IMR-90 (cell line): ENCODE data around the gene SLC26A11. TPM values are rescaled to one million over a fixed set of nuclear protein-coding genes. Genes with fewer than 3 reads are reported as not detected.
A peak's percentile ranks its signal among the peaks of the same experiment; 100 is the strongest.

ENCODE experiments used
- ATAC-seq: fragments of 200-7000 bp; cut with Tn5 transposase; 2 replicates; pipeline ENCODE4 v1.9.1; 2020; ENCODE audit warnings: low read depth, mild to moderate bottlenecking, moderate library complexity
- BruUV-seq: library from RNA; stranded (reverse); fragments of 400-500 nt; replicated peaks from 2 replicates; lab custom pipeline; 2021; lab: Mats Ljungman, UMichigan
- CTCF ChIA-PET: fragments of 300-600 bp; formaldehyde crosslinking; extraction: SDS; loops from one replicate; lab custom pipeline; 2021; ENCODE audit warnings: antibody characterized with exemption; lab: Yijun Ruan, JAX
- POLR2A ChIA-PET: fragments of 300-600 bp; sonication (Branson Sonifier 250); formaldehyde crosslinking; loops from one replicate; lab custom pipeline; 2022; ENCODE audit warnings: antibody characterized with exemption; ENCODE audit not compliant: unreplicated experiment; lab: Charles Lee
- DNase-seq: peaks from one replicate; pipeline ENCODE4 v3.0.0; 2013
- H2AFZ ChIP-seq: replicated peaks from 2 replicates; pipeline ENCODE3; 2013; ENCODE audit warnings: low read length, mild to moderate bottlenecking; ENCODE audit not compliant: poor library complexity
- H2AK5ac ChIP-seq: 2 replicates; pipeline ENCODE4 v1.6.1; 2013; ENCODE audit warnings: low read depth, low read length, inconsistent platforms
- H2AK9ac ChIP-seq: replicated peaks from 2 replicates; pipeline ENCODE3; 2013; ENCODE audit warnings: mild to moderate bottlenecking, low read depth, low read length, moderate library complexity; ENCODE audit not compliant: poor library complexity
- H2BK120ac ChIP-seq: 2 replicates; pipeline ENCODE4 v1.6.1; 2013; ENCODE audit warnings: low read depth, low read length, inconsistent platforms
- H2BK15ac ChIP-seq: 3 replicates; pipeline ENCODE4 v1.6.1; 2013; ENCODE audit warnings: low read depth, low read length, inconsistent platforms
- H2BK20ac ChIP-seq: 2 replicates; pipeline ENCODE4 v1.6.1; 2013; ENCODE audit warnings: low read depth, mild to moderate bottlenecking, inconsistent platforms, low read length, moderate library complexity
- H2BK5ac ChIP-seq: 2 replicates; pipeline ENCODE4 v1.6.1; 2013; ENCODE audit warnings: mild to moderate bottlenecking, low read depth, low read length, inconsistent platforms; ENCODE audit not compliant: poor library complexity, severe bottlenecking
- H3K14ac ChIP-seq: replicated peaks from 2 replicates; pipeline ENCODE4 v1.6.1; 2013; ENCODE audit warnings: low read depth, low read length, inconsistent platforms
- H3K18ac ChIP-seq: 2 replicates; pipeline ENCODE4 v1.6.1; 2013; ENCODE audit warnings: low read depth, low read length, control low read depth
- H3K23ac ChIP-seq: 2 replicates; pipeline ENCODE4 v1.6.1; 2013; ENCODE audit warnings: low read depth, low read length, inconsistent platforms
- H3K27ac ChIP-seq: 2 replicates; pipeline ENCODE4 v1.5.1; 2013; ENCODE audit warnings: mild to moderate bottlenecking, control low read depth, low read length; ENCODE audit not compliant: insufficient read depth
- H3K27me3 ChIP-seq: 2 replicates; pipeline ENCODE4 v1.6.1; 2013; ENCODE audit warnings: low read length; ENCODE audit not compliant: control insufficient read depth, insufficient read depth
- H3K36me3 ChIP-seq: 2 replicates; pipeline ENCODE4 v1.6.1; 2013; ENCODE audit warnings: low read length, mixed read lengths; ENCODE audit not compliant: control insufficient read depth, insufficient read depth
- H3K4ac ChIP-seq: 2 replicates; pipeline ENCODE4 v1.6.1; 2013; ENCODE audit warnings: low read depth, low read length, inconsistent platforms
- H3K4me1 ChIP-seq: 2 replicates; pipeline ENCODE4 v1.6.1; 2013; ENCODE audit warnings: low read length, mixed read lengths; ENCODE audit not compliant: control insufficient read depth, insufficient read depth
- H3K4me2 ChIP-seq: 2 replicates; pipeline ENCODE4 v1.6.1; 2013; ENCODE audit warnings: low read depth, mild to moderate bottlenecking, control low read depth, low read length, moderate library complexity
- H3K4me3 ChIP-seq: 2 replicates; pipeline ENCODE4 v1.5.1; 2013; ENCODE audit warnings: low read depth, mild to moderate bottlenecking, control low read depth, low read length, moderate library complexity; ENCODE audit not compliant: insufficient read depth
- H3K56ac ChIP-seq: 2 replicates; pipeline ENCODE4 v1.6.1; 2013; ENCODE audit warnings: low read length, inconsistent platforms; ENCODE audit not compliant: insufficient read depth; ENCODE audit errors: extremely low read depth
- H3K79me1 ChIP-seq, 2 experiments: 2 replicates each; pipeline ENCODE4 v1.6.1; 2013; ENCODE audit warnings: low read length in 2 of 2, inconsistent platforms in 1 of 2, low read depth in 1 of 2
- H3K9ac ChIP-seq: 2 replicates; pipeline ENCODE4 v1.6.1; 2013; ENCODE audit warnings: low read depth, low read length, control low read depth
- H3K9me1 ChIP-seq: 2 replicates; pipeline ENCODE4 v1.6.1; 2013; ENCODE audit warnings: low read length, inconsistent platforms; ENCODE audit not compliant: insufficient read depth
- H3K9me3 ChIP-seq: 2 replicates; pipeline ENCODE4 v1.6.1; 2013; ENCODE audit warnings: low read length; ENCODE audit not compliant: control insufficient read depth, insufficient read depth
- H4K20me1 ChIP-seq: 2 replicates; pipeline ENCODE4 v1.6.1; 2013; ENCODE audit warnings: low read length, inconsistent platforms; ENCODE audit not compliant: insufficient read depth
- H4K5ac ChIP-seq: 2 replicates; pipeline ENCODE4 v1.6.1; 2013; ENCODE audit warnings: mild to moderate bottlenecking, low read depth, low read length, control low read depth
- H4K8ac ChIP-seq, 2 experiments: 2 replicates each; pipeline ENCODE4 v1.6.1; 2013; ENCODE audit warnings: low read depth in 2 of 2, low read length in 2 of 2, control low read depth in 1 of 2, inconsistent platforms in 1 of 2
- H4K91ac ChIP-seq: 2 replicates; pipeline ENCODE4 v1.6.1; 2013; ENCODE audit warnings: low read depth, low read length, inconsistent platforms; ENCODE audit not compliant: insufficient read depth
- BHLHE40 ChIP-seq: fragments of 150-350 bp; IDR thresholded peaks from 2 replicates; pipeline ENCODE4 v1.6.1; 2016; ENCODE audit warnings: mild to moderate bottlenecking, low read depth, low read length
- CEBPB ChIP-seq: IDR thresholded peaks from 2 replicates; pipeline ENCODE4 v1.6.1; 2012; ENCODE audit warnings: low read depth, low read length, improper control_type of control experiment
- CHD1 ChIP-seq: IDR thresholded peaks from 2 replicates; pipeline ENCODE4 v1.6.1; 2012; ENCODE audit warnings: low read depth, low read length, improper control_type of control experiment
- CTCF ChIP-seq: conservative IDR thresholded peaks from 2 replicates; pipeline ENCODE4 v1.5.1; 2012; ENCODE audit warnings: mild to moderate bottlenecking, low read depth, low read length, improper control_type of control experiment
- FOS ChIP-seq: fragments of 150-350 bp; IDR thresholded peaks from 2 replicates; pipeline ENCODE4 v1.6.1; 2016; ENCODE audit warnings: low read depth, low read length
- MAFK ChIP-seq: IDR thresholded peaks from 2 replicates; pipeline ENCODE4 v1.6.1; 2012; ENCODE audit warnings: low read depth, low read length, improper control_type of control experiment
- MAZ ChIP-seq: IDR thresholded peaks from 2 replicates; pipeline ENCODE4 v1.6.1; 2012; ENCODE audit warnings: low read depth, mild to moderate bottlenecking, low read length, improper control_type of control experiment, moderate library complexity, borderline replicate concordance
- MXI1 ChIP-seq: IDR thresholded peaks from 2 replicates; pipeline ENCODE4 v1.6.1; 2012; ENCODE audit warnings: low read depth, mild to moderate bottlenecking, low read length, moderate library complexity, borderline replicate concordance
- NFE2L2 ChIP-seq: fragments of 150-350 bp; IDR thresholded peaks from 2 replicates; pipeline ENCODE4 v1.6.1; 2016; ENCODE audit warnings: low read depth, mild to moderate bottlenecking, low read length
- POLR2A ChIP-seq: IDR thresholded peaks from 2 replicates; pipeline ENCODE4 v1.6.1; 2012; ENCODE audit warnings: mild to moderate bottlenecking, low read depth, low read length
- RAD21 ChIP-seq: IDR thresholded peaks from 2 replicates; pipeline ENCODE4 v1.6.1; 2012; ENCODE audit warnings: low read length, improper control_type of control experiment
- RCOR1 ChIP-seq: IDR thresholded peaks from 2 replicates; pipeline ENCODE4 v1.6.1; 2012; ENCODE audit warnings: mild to moderate bottlenecking, low read length, improper control_type of control experiment; ENCODE audit not compliant: insufficient replicate concordance
- RFX5 ChIP-seq: IDR thresholded peaks from 2 replicates; pipeline ENCODE4 v1.8.0; 2012; ENCODE audit warnings: low read depth, mild to moderate bottlenecking, low read length, moderate library complexity
- SMC3 ChIP-seq: fragments of 150-350 bp; IDR thresholded peaks from 2 replicates; pipeline ENCODE4 v1.6.1; 2016; ENCODE audit warnings: low read depth, mild to moderate bottlenecking, antibody characterized with exemption, low read length, moderate library complexity
- WGBS, 2 experiments: methylation state at CpG; one replicate each; pipeline versions ENCODE4 v1.1.5 to v1.1.7; 2013; ENCODE audit warnings: missing lambda C conversion rate in 2 of 2; ENCODE audit not compliant: insufficient read length in 1 of 2; ENCODE audit errors: extremely low coverage in 2 of 2; 5-methylcytosine and 5-hydroxymethylcytosine counted together
- dilution Hi-C: fragments of 300-500 bp; cut with HindIII; formaldehyde crosslinking; loops from one replicate; pipeline ENCODE4 v1.14.3; 2018; ENCODE audit warnings: low sequenced_read_pairs; ENCODE audit not compliant: unreplicated experiment
- in situ Hi-C: fragments of 300-500 bp; cut with MboI; formaldehyde crosslinking; loops from 3 replicates; pipeline ENCODE4 v1.14.3; 2019; ENCODE audit warnings: low sequenced_read_pairs, inconsistent platforms, mixed read lengths
- intact Hi-C: fragments of 100-400 bp; cut with micrococcal nuclease; formaldehyde crosslinking; loops from 2 replicates; pipeline ENCODE4 v1.10.0; 2022
- polyA plus RNA-seq, 3 experiments: library from polyadenylated mRNA; depleted of rRNA; stranded (reverse); fragments of >200 nt; gene quantifications; 2 replicates each; pipeline ENCODE4 v1.2.3, GENCODE V29; 2012; ENCODE audit warnings: low replicate concordance in 1 of 3
- total RNA-seq: library from RNA; depleted of rRNA; stranded (reverse); fragments of >200 nt; gene quantifications from 2 replicates; pipeline ENCODE4 v1.2.3, GENCODE V29; 2012
- TF ChIP-seq, protein P1 (sequence below): fragments of 150-350 bp; IDR thresholded peaks from 2 replicates; pipeline ENCODE4 v1.6.1; 2016; ENCODE audit warnings: low read depth, mild to moderate bottlenecking, low read length, moderate library complexity, borderline replicate concordance
- TF ChIP-seq, protein P2 (sequence below): fragments of 150-350 bp; IDR thresholded peaks from 2 replicates; pipeline ENCODE4 v1.6.1; 2017; ENCODE audit warnings: mild to moderate bottlenecking, antibody characterized with exemption, low read length, low read depth

Gene SLC26A11
- total and polyA plus RNA-seq, 2 of the 4 experiments (the other 2 are of a cell fraction), result 3.2 to 15.6 TPM

DNA sequence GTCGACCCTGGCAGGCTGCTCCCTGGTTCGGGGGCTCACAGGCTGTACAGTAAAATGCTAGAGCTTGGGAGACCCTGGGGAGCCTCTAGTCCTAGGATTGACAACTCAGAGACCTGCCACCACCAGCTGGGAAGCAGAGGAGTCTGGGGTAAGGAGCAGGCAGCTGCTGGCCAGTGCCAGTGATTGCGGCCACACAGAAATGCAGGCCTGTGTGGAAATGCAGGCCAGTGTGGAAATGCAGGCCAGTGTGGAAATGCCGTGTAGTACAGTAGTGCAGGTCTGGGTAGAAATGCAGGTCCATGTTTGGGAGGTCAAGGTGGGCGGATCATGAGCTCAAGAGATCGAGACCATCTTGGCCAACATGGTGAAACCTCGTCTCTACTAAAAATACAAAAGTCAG lies 23.6 kb upstream of the SLC26A11 start:
- Histone ChIP-seq H3K56ac (no peak overlapping the region), H2AFZ (peak overlapping the region; percentile 72), H4K91ac (no peak overlapping the region), H3K9me1 (no peaks in the 10 kb centered on the region), H4K20me1 (no peaks in the 10 kb centered on the region), H3K4me3 (no peak overlapping the region), H3K27ac (no peak overlapping the region), H3K14ac (no peak overlapping the region), H2BK15ac (no peak overlapping the region), H3K4ac (no peak overlapping the region), H4K5ac (no peak overlapping the region), H2BK20ac (no peak overlapping the region), H3K23ac (no peak overlapping the region), H2BK5ac (no peak overlapping the region), H3K9me3 (no peaks in the 10 kb centered on the region), H3K9ac (no peak overlapping the region), H3K4me2 (no peak overlapping the region), H2AK5ac (no peak overlapping the region), H3K36me3 (no peaks in the 10 kb centered on the region), H2AK9ac (no peak overlapping the region), H4K8ac (no peak overlapping the region), H2BK120ac (no peak overlapping the region), H3K79me1 (no peaks in the 10 kb centered on the region), H3K27me3 (peaks cover 20% of the 10 kb centered on the region), H3K4me1 (no peaks in the 10 kb centered on the region), H3K18ac (no peak overlapping the region)
- ATAC-seq (no peak), DNase-seq (no peak)
- CTCF ChIA-PET, result interaction anchor here (1.9 kb wide), 1 partner anchor 96 kb away, joined by 4 read pairs; the partner anchor contains the start of gene GAA
- in situ Hi-C loops, result no loop called here
- TF ChIP-seq, protein P1, sequence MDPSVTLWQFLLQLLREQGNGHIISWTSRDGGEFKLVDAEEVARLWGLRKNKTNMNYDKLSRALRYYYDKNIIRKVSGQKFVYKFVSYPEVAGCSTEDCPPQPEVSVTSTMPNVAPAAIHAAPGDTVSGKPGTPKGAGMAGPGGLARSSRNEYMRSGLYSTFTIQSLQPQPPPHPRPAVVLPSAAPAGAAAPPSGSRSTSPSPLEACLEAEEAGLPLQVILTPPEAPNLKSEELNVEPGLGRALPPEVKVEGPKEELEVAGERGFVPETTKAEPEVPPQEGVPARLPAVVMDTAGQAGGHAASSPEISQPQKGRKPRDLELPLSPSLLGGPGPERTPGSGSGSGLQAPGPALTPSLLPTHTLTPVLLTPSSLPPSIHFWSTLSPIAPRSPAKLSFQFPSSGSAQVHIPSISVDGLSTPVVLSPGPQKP, result no peak
- TF ChIP-seq MAZ, result no peak
- no peak for TF ChIP-seq SMC3
- no peak for TF ChIP-seq POLR2A
- TF ChIP-seq CTCF, result no peak
- no peak for TF ChIP-seq MAFK
- no peak for TF ChIP-seq CEBPB
- no peak for TF ChIP-seq MXI1
- no peak for TF ChIP-seq FOS
- TF ChIP-seq, protein P2, sequence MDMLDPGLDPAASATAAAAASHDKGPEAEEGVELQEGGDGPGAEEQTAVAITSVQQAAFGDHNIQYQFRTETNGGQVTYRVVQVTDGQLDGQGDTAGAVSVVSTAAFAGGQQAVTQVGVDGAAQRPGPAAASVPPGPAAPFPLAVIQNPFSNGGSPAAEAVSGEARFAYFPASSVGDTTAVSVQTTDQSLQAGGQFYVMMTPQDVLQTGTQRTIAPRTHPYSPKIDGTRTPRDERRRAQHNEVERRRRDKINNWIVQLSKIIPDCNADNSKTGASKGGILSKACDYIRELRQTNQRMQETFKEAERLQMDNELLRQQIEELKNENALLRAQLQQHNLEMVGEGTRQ, result no peak
- TF ChIP-seq RAD21, result no peak
- TF ChIP-seq NFE2L2, result no peak
- no peak for TF ChIP-seq RCOR1
- no peak for TF ChIP-seq BHLHE40
- TF ChIP-seq CHD1, result no peak
- TF ChIP-seq RFX5, result no peak
- dilution Hi-C loops, result no loop called here
- 83% methylated on average over 2 of the region's 7 CpGs; no CpG with 5 or more reads in 1 of the 2 experiments for WGBS, 2 experiments
- intact Hi-C loops, result no loop called here
- no TSS peak for BruUV-seq
- POLR2A ChIA-PET, result no interaction called here
